Measurements from ENCODE around the gene LGALS9.
A peak's percentile ranks its signal among the peaks of the same experiment; 100 is the strongest.

Gene LGALS9

GRCh38 chr17:27630607-27631410 is at the start of gene LGALS9:
Gene LGALS9, plus strand, starts transcription at chr17:27631188. Its CDS starts 78 bp downstream, at chr17:27631266.
- peak; percentile 45 for FAIRE-seq

- no peak for FAIRE-seq
Measured at GRCh38 chr17:27582696-27583095, 48.3 kb upstream of the LGALS9 start.

- no peak for FAIRE-seq
Measured at GRCh38 chr17:27585153-27585681, 45.8 kb upstream of the LGALS9 start.

GRCh38 chr17:27585792-27586191 is 45.2 kb upstream of the LGALS9 start:
- no peak for FAIRE-seq

- FAIRE-seq = no peak
Measured at GRCh38 chr17:27586203-27586721, 44.7 kb upstream of the LGALS9 start.

- no peak for FAIRE-seq
Measured at GRCh38 chr17:27588354-27588753, 42.6 kb upstream of the LGALS9 start.

GRCh38 chr17:27590864-27591263 is 40.1 kb upstream of the LGALS9 start:
- no peak for FAIRE-seq

- FAIRE-seq = no peak
Measured at GRCh38 chr17:27591986-27592385, 39.0 kb upstream of the LGALS9 start.

GRCh38 chr17:27593232-27593856 is 37.6 kb upstream of the LGALS9 start:
- FAIRE-seq = no peak

GRCh38 chr17:27593857-27594255 is 37.1 kb upstream of the LGALS9 start:
- no peak for FAIRE-seq

GRCh38 chr17:27595208-27595607 is 35.8 kb upstream of the LGALS9 start:
- FAIRE-seq = no peak

- no peak for FAIRE-seq
Measured at GRCh38 chr17:27596096-27596495, 34.9 kb upstream of the LGALS9 start.

- no peak for FAIRE-seq
Measured at GRCh38 chr17:27596566-27597187, 34.3 kb upstream of the LGALS9 start.

GRCh38 chr17:27597188-27597580 is 33.8 kb upstream of the LGALS9 start:
- FAIRE-seq = no peak

GRCh38 chr17:27597783-27598320 is 33.1 kb upstream of the LGALS9 start:
- no peak for FAIRE-seq

- no peak for FAIRE-seq
Measured at GRCh38 chr17:27598337-27599050, 32.5 kb upstream of the LGALS9 start.

- FAIRE-seq = no peak
Measured at GRCh38 chr17:27600471-27600870, 30.5 kb upstream of the LGALS9 start.

- no peak for FAIRE-seq
Measured at GRCh38 chr17:27601069-27601974, 29.7 kb upstream of the LGALS9 start.

GRCh38 chr17:27601975-27602302 is 29.0 kb upstream of the LGALS9 start:
- FAIRE-seq = no peak

- FAIRE-seq = no peak
Measured at GRCh38 chr17:27602721-27603420, 28.1 kb upstream of the LGALS9 start.

- no peak for FAIRE-seq
Measured at GRCh38 chr17:27603421-27603770, 27.6 kb upstream of the LGALS9 start.
